ENCODE data around the gene ARID5B.

ARID5B gene

GRCh38 chr10:61984803-61985418 is 83.4 kb downstream of the ARID5B start:
- Mint-ChIP-seq H3K9me3 (no peaks in the 10 kb centered on the region), H3K27ac (peak overlapping the region; percentile 95), H3K4me1 (peaks cover 51% of the 10 kb centered on the region), H3K36me3 (peaks cover 29% of the 10 kb centered on the region), H3K27me3 (no peaks in the 10 kb centered on the region), H3K4me3 (no peak overlapping the region)
- no peak for ATAC-seq (ENCODE audit: low read depth)
- DNase-seq (ENCODE audit: low spot score in 2 of 2): no peak

- H3K36me3 Mint-ChIP-seq: peaks cover 33% of the 10 kb centered on the region
- H3K27me3 Mint-ChIP-seq: no peaks in the 10 kb centered on the region
- DNase-seq (ENCODE audit: low spot score in 2 of 2): no peak
- H3K27ac Mint-ChIP-seq: peak overlapping the region; percentile 95
- no peak overlapping the region for H3K4me3 Mint-ChIP-seq
- ATAC-seq (ENCODE audit: low read depth): no peak
- H3K4me1 Mint-ChIP-seq: peaks cover 52% of the 10 kb centered on the region
- H3K9me3 Mint-ChIP-seq: no peaks in the 10 kb centered on the region
Observed at GRCh38 chr10:61985715-61986114, 84.2 kb downstream of the ARID5B start.

- Mint-ChIP-seq H3K9me3 (no peaks in the 10 kb centered on the region), H3K27me3 (no peaks in the 10 kb centered on the region), H3K4me1 (peaks cover 50% of the 10 kb centered on the region), H3K27ac (peak overlapping the region; percentile 95), H3K4me3 (peak overlapping the region; percentile 48), H3K36me3 (peaks cover 33% of the 10 kb centered on the region)
- ATAC-seq (ENCODE audit: low read depth) (no peak), DNase-seq (ENCODE audit: low spot score in 2 of 2) (no peak)
Observed at GRCh38 chr10:61986382-61986781, 84.9 kb downstream of the ARID5B start.

- H3K9me3 Mint-ChIP-seq: no peaks in the 10 kb centered on the region
- H3K4me3 Mint-ChIP-seq: peak overlapping the region; percentile 51
- peaks cover 45% of the 10 kb centered on the region for H3K4me1 Mint-ChIP-seq
- H3K27me3 Mint-ChIP-seq: no peaks in the 10 kb centered on the region
- ATAC-seq (ENCODE audit: low read depth) (no peak), DNase-seq (ENCODE audit: low spot score in 2 of 2) (no peak)
- H3K27ac Mint-ChIP-seq: peak overlapping the region; percentile 95
- peaks cover 34% of the 10 kb centered on the region for H3K36me3 Mint-ChIP-seq
Observed at GRCh38 chr10:61986788-61987492, 85.4 kb downstream of the ARID5B start.

- H3K27ac Mint-ChIP-seq: peak overlapping the region; percentile 95
- ATAC-seq (ENCODE audit: low read depth): peak; percentile 10
Observed at GRCh38 chr10:61987537-61987936, 86.0 kb downstream of the ARID5B start.

GRCh38 chr10:61987951-61988379 is 86.5 kb downstream of the ARID5B start:
- Mint-ChIP-seq H3K9me3 (no peaks in the 10 kb centered on the region), H3K27ac (peak overlapping the region; percentile 95), H3K36me3 (peaks cover 30% of the 10 kb centered on the region), H3K27me3 (no peaks in the 10 kb centered on the region), H3K4me1 (peaks cover 48% of the 10 kb centered on the region), H3K4me3 (peak overlapping the region; percentile 33)
- ATAC-seq (ENCODE audit: low read depth) (peak; percentile 84), DNase-seq (ENCODE audit: low spot score in 2 of 2) (peak in 1 of 2 donors; percentile 64)

More at GRCh38 chr10:61987537-61987936, 86.0 kb downstream of the ARID5B start:
- DNase-seq (ENCODE audit: low spot score in 2 of 2): no peak
- peak overlapping the region; percentile 33 for H3K4me3 Mint-ChIP-seq
- no peaks in the 10 kb centered on the region for H3K9me3 Mint-ChIP-seq
- H3K36me3 Mint-ChIP-seq: peaks cover 34% of the 10 kb centered on the region
- H3K4me1 Mint-ChIP-seq: peaks cover 48% of the 10 kb centered on the region
- H3K27me3 Mint-ChIP-seq: no peaks in the 10 kb centered on the region

- peak overlapping the region; percentile 97 for H3K27ac Mint-ChIP-seq
- peaks cover 48% of the 10 kb centered on the region for H3K4me1 Mint-ChIP-seq
- no peak overlapping the region for H3K4me3 Mint-ChIP-seq
- no peaks in the 10 kb centered on the region for H3K27me3 Mint-ChIP-seq
- no peaks in the 10 kb centered on the region for H3K9me3 Mint-ChIP-seq
- DNase-seq (ENCODE audit: low spot score in 2 of 2): no peak
- H3K36me3 Mint-ChIP-seq: peaks cover 28% of the 10 kb centered on the region
- ATAC-seq (ENCODE audit: low read depth): no peak
Observed at GRCh38 chr10:61989995-61990760, 88.7 kb downstream of the ARID5B start.

GRCh38 chr10:61990761-61991135 is 89.2 kb downstream of the ARID5B start:
- peaks cover 25% of the 10 kb centered on the region for H3K36me3 Mint-ChIP-seq

GRCh38 chr10:61991166-61991565 is 89.7 kb downstream of the ARID5B start:
- H3K27me3 Mint-ChIP-seq: no peaks in the 10 kb centered on the region

More at GRCh38 chr10:61990761-61991135, 89.2 kb downstream of the ARID5B start:
- DNase-seq (ENCODE audit: low spot score in 2 of 2) (no peak), ATAC-seq (ENCODE audit: low read depth) (no peak)
- no peak overlapping the region for H3K4me3 Mint-ChIP-seq
- H3K27ac Mint-ChIP-seq: peak overlapping the region; percentile 97
- H3K9me3 Mint-ChIP-seq: no peaks in the 10 kb centered on the region
- H3K27me3 Mint-ChIP-seq: no peaks in the 10 kb centered on the region
- peaks cover 45% of the 10 kb centered on the region for H3K4me1 Mint-ChIP-seq

GRCh38 chr10:61992059-61992460 is 90.6 kb downstream of the ARID5B start:
- Mint-ChIP-seq H3K27me3 (no peaks in the 10 kb centered on the region), H3K4me3 (no peak overlapping the region), H3K36me3 (peaks cover 21% of the 10 kb centered on the region), H3K9me3 (no peaks in the 10 kb centered on the region), H3K27ac (peak overlapping the region; percentile 97), H3K4me1 (peaks cover 43% of the 10 kb centered on the region)
- no peak for ATAC-seq (ENCODE audit: low read depth)
- no peak for DNase-seq (ENCODE audit: low spot score in 2 of 2)

More at GRCh38 chr10:61991166-61991565, 89.7 kb downstream of the ARID5B start:
- DNase-seq (ENCODE audit: low spot score in 2 of 2) (no peak), ATAC-seq (ENCODE audit: low read depth) (no peak)
- Mint-ChIP-seq H3K4me3 (no peak overlapping the region), H3K36me3 (peaks cover 25% of the 10 kb centered on the region), H3K9me3 (no peaks in the 10 kb centered on the region), H3K4me1 (peaks cover 45% of the 10 kb centered on the region), H3K27ac (peak overlapping the region; percentile 97)

GRCh38 chr10:61992671-61993668 is 91.5 kb downstream of the ARID5B start:
- peak overlapping the region; percentile 97 for H3K27ac Mint-ChIP-seq
- peak overlapping the region; percentile 40 for H3K4me3 Mint-ChIP-seq
- peaks cover 39% of the 10 kb centered on the region for H3K4me1 Mint-ChIP-seq
- peaks cover 24% of the 10 kb centered on the region for H3K36me3 Mint-ChIP-seq
- peak; percentile 83 for ATAC-seq (ENCODE audit: low read depth)
- H3K27me3 Mint-ChIP-seq: no peaks in the 10 kb centered on the region
- H3K9me3 Mint-ChIP-seq: no peaks in the 10 kb centered on the region
- DNase-seq (ENCODE audit: low spot score in 2 of 2): peak in 1 of 2 donors; percentile 68

- peaks cover 33% of the 10 kb centered on the region for H3K36me3 Mint-ChIP-seq
Observed at GRCh38 chr10:61993711-61994401, 92.4 kb downstream of the ARID5B start.

More at GRCh38 chr10:61993711-61994401, 92.4 kb downstream of the ARID5B start:
- DNase-seq (ENCODE audit: low spot score in 2 of 2): no peak
- no peak overlapping the region for H3K4me3 Mint-ChIP-seq
- peak overlapping the region; percentile 99 for H3K27ac Mint-ChIP-seq
- ATAC-seq (ENCODE audit: low read depth): no peak
- no peaks in the 10 kb centered on the region for H3K9me3 Mint-ChIP-seq
- no peaks in the 10 kb centered on the region for H3K27me3 Mint-ChIP-seq
- peaks cover 42% of the 10 kb centered on the region for H3K4me1 Mint-ChIP-seq

All from memory B cell (primary cell).